ENCODE measurements around the gene KIF9.

Gene KIF9

GRCh38 chr3:47266709-47267489 is 15.7 kb downstream of the KIF9 start:
- Histone ChIP-seq H3K27ac (replicated peaks; ENCODE audit: low read length) (no peak overlapping the region), H2BK15ac (ENCODE audit: low read length) (no peak overlapping the region), H3K27me3 (ENCODE audit: control insufficient read depth in 3 of 3, insufficient read depth in 3 of 3, low read depth in 1 of 3, low read length in 3 of 3) (no peaks in the 10 kb centered on the region), H4K91ac (ENCODE audit: low read depth, low read length, poor library complexity) (no peak overlapping the region), H3K9me3 (replicated peaks in 1 of 2; ENCODE audit: control insufficient read depth in 2 of 2, insufficient read depth in 1 of 2, low read depth in 1 of 2, low read length in 2 of 2) (no peaks in the 10 kb centered on the region), H4K8ac (ENCODE audit: low read depth, low read length) (no peak overlapping the region), H2BK12ac (ENCODE audit: low read length) (no peak overlapping the region), H3K23ac (ENCODE audit: low read depth, low read length, poor library complexity) (no peak overlapping the region), H3K9ac (ENCODE audit: low read depth, low read length, poor library complexity) (no peak overlapping the region), H3K4me3 (ENCODE audit: low read length in 2 of 2) (no peak overlapping the region), H3K14ac (ENCODE audit: low read length) (no peak overlapping the region), H2BK120ac (ENCODE audit: low read depth, low read length) (no peak overlapping the region), H3K18ac (ENCODE audit: low read length) (no peak overlapping the region), H3K4ac (ENCODE audit: low read length) (no peak overlapping the region), H3K36me3 (replicated peaks in 1 of 2; ENCODE audit: control insufficient read depth in 2 of 2, insufficient read depth in 2 of 2, low read length in 2 of 2) (no peaks in the 10 kb centered on the region), H3K4me2 (ENCODE audit: insufficient read depth, low read length, poor library complexity, severe bottlenecking) (no peak overlapping the region), H3K4me1 (ENCODE audit: control insufficient read depth in 2 of 2, insufficient read depth in 1 of 2, low read depth in 1 of 2, low read length in 2 of 2) (no peaks in the 10 kb centered on the region), H2AFZ (ENCODE audit: low read length) (no peak overlapping the region), H3K79me1 (ENCODE audit: low read depth, low read length) (no peaks in the 10 kb centered on the region), H2BK5ac (ENCODE audit: low read length) (no peak overlapping the region), H2AK5ac (ENCODE audit: low read depth, low read length) (no peak overlapping the region)
- no CpG with 5 or more reads among the region's 11 CpGs for WGBS, 2 donors (ENCODE audit: extremely low coverage in 2 of 2, insufficient read length in 2 of 2, insufficient replicate concordance in 1 of 2)
- no peak for DNase-seq (ENCODE audit: low spot score)

- Histone ChIP-seq H3K27me3 (ENCODE audit: control insufficient read depth in 3 of 3, insufficient read depth in 3 of 3, low read depth in 1 of 3, low read length in 3 of 3) (no peaks in the 10 kb centered on the region), H4K91ac (ENCODE audit: low read depth, low read length, poor library complexity) (no peak overlapping the region), H4K8ac (ENCODE audit: low read depth, low read length) (no peak overlapping the region), H3K4me1 (ENCODE audit: control insufficient read depth in 2 of 2, insufficient read depth in 1 of 2, low read depth in 1 of 2, low read length in 2 of 2) (no peaks in the 10 kb centered on the region), H3K18ac (ENCODE audit: low read length) (no peak overlapping the region), H3K4me3 (ENCODE audit: low read length in 2 of 2) (no peak overlapping the region), H3K9me3 (replicated peaks in 1 of 2; ENCODE audit: control insufficient read depth in 2 of 2, insufficient read depth in 1 of 2, low read depth in 1 of 2, low read length in 2 of 2) (no peaks in the 10 kb centered on the region), H2AFZ (ENCODE audit: low read length) (no peak overlapping the region), H2BK15ac (ENCODE audit: low read length) (no peak overlapping the region), H3K9ac (ENCODE audit: low read depth, low read length, poor library complexity) (no peak overlapping the region), H2AK5ac (ENCODE audit: low read depth, low read length) (no peak overlapping the region), H3K79me1 (ENCODE audit: low read depth, low read length) (no peaks in the 10 kb centered on the region), H3K4ac (ENCODE audit: low read length) (no peak overlapping the region), H3K4me2 (ENCODE audit: insufficient read depth, low read length, poor library complexity, severe bottlenecking) (no peak overlapping the region), H2BK120ac (ENCODE audit: low read depth, low read length) (no peak overlapping the region), H3K23ac (ENCODE audit: low read depth, low read length, poor library complexity) (no peak overlapping the region), H3K27ac (replicated peaks; ENCODE audit: low read length) (no peak overlapping the region), H2BK12ac (ENCODE audit: low read length) (no peak overlapping the region), H3K14ac (ENCODE audit: low read length) (no peak overlapping the region), H3K36me3 (replicated peaks in 1 of 2; ENCODE audit: control insufficient read depth in 2 of 2, insufficient read depth in 2 of 2, low read length in 2 of 2) (no peaks in the 10 kb centered on the region), H2BK5ac (ENCODE audit: low read length) (no peak overlapping the region)
- WGBS, 2 donors (ENCODE audit: extremely low coverage in 2 of 2, insufficient read length in 2 of 2, insufficient replicate concordance in 1 of 2), result no CpG with 5 or more reads among the region's 10 CpGs
- DNase-seq (ENCODE audit: low spot score), result no peak
Measured at GRCh38 chr3:47265725-47266428, 16.7 kb downstream of the KIF9 start.

- Histone ChIP-seq H3K23ac (ENCODE audit: low read depth, low read length, poor library complexity) (no peak overlapping the region), H2AFZ (ENCODE audit: low read length) (no peak overlapping the region), H3K14ac (ENCODE audit: low read length) (no peak overlapping the region), H3K27ac (replicated peaks; ENCODE audit: low read length) (no peak overlapping the region), H3K36me3 (replicated peaks in 1 of 2; ENCODE audit: control insufficient read depth in 2 of 2, insufficient read depth in 2 of 2, low read length in 2 of 2) (no peaks in the 10 kb centered on the region), H4K8ac (ENCODE audit: low read depth, low read length) (no peak overlapping the region), H3K4me3 (ENCODE audit: low read length in 2 of 2) (no peak overlapping the region), H2BK15ac (ENCODE audit: low read length) (no peak overlapping the region), H3K79me1 (ENCODE audit: low read depth, low read length) (no peaks in the 10 kb centered on the region), H3K18ac (ENCODE audit: low read length) (no peak overlapping the region), H3K4me1 (ENCODE audit: control insufficient read depth in 2 of 2, insufficient read depth in 1 of 2, low read depth in 1 of 2, low read length in 2 of 2) (peaks cover 0 to 3% of the 10 kb centered on the region in 2 donors), H4K91ac (ENCODE audit: low read depth, low read length, poor library complexity) (no peak overlapping the region), H3K9me3 (replicated peaks in 1 of 2; ENCODE audit: control insufficient read depth in 2 of 2, insufficient read depth in 1 of 2, low read depth in 1 of 2, low read length in 2 of 2) (peaks cover 0 to 1% of the 10 kb centered on the region in 2 donors), H3K4me2 (ENCODE audit: insufficient read depth, low read length, poor library complexity, severe bottlenecking) (no peak overlapping the region), H2BK12ac (ENCODE audit: low read length) (no peak overlapping the region), H2BK120ac (ENCODE audit: low read depth, low read length) (no peak overlapping the region), H3K9ac (ENCODE audit: low read depth, low read length, poor library complexity) (no peak overlapping the region), H2BK5ac (ENCODE audit: low read length) (no peak overlapping the region), H3K27me3 (ENCODE audit: control insufficient read depth in 3 of 3, insufficient read depth in 3 of 3, low read depth in 1 of 3, low read length in 3 of 3) (no peaks in the 10 kb centered on the region), H2AK5ac (ENCODE audit: low read depth, low read length) (no peak overlapping the region), H3K4ac (ENCODE audit: low read length) (no peak overlapping the region)
- no CpG with 5 or more reads among the region's 1 CpG for WGBS, 2 donors (ENCODE audit: extremely low coverage in 2 of 2, insufficient read length in 2 of 2, insufficient replicate concordance in 1 of 2)
- DNase-seq (ENCODE audit: low spot score), result no peak
Measured at GRCh38 chr3:47265008-47265407, 17.6 kb downstream of the KIF9 start.

- peaks cover 0 to 6% (median 0%) of the 10 kb centered on the region in 3 experiments for H3K27me3 ChIP-seq (ENCODE audit: control insufficient read depth in 3 of 3, insufficient read depth in 3 of 3, low read depth in 1 of 3, low read length in 3 of 3)
- no peak overlapping the region for H3K27ac ChIP-seq (replicated peaks; ENCODE audit: low read length)
- H2BK5ac ChIP-seq (ENCODE audit: low read length), result no peak overlapping the region
- no peak overlapping the region for H2BK15ac ChIP-seq (ENCODE audit: low read length)
- H3K4me3 ChIP-seq (ENCODE audit: low read length in 2 of 2), result no peak overlapping the region
- no peak overlapping the region for H3K23ac ChIP-seq (ENCODE audit: low read depth, low read length, poor library complexity)
- no peak overlapping the region for H3K9ac ChIP-seq (ENCODE audit: low read depth, low read length, poor library complexity)
- peak overlapping the region; percentile 13 for H2AK5ac ChIP-seq (ENCODE audit: low read depth, low read length)
- no peaks in the 10 kb centered on the region for H3K79me1 ChIP-seq (ENCODE audit: low read depth, low read length)
- H2AFZ ChIP-seq (ENCODE audit: low read length), result no peak overlapping the region
- H3K36me3 ChIP-seq (replicated peaks in 1 of 2; ENCODE audit: control insufficient read depth in 2 of 2, insufficient read depth in 2 of 2, low read length in 2 of 2), result no peaks in the 10 kb centered on the region
- H4K91ac ChIP-seq (ENCODE audit: low read depth, low read length, poor library complexity), result no peak overlapping the region
- H4K8ac ChIP-seq (ENCODE audit: low read depth, low read length), result no peak overlapping the region
- H2BK120ac ChIP-seq (ENCODE audit: low read depth, low read length), result no peak overlapping the region
- peak overlapping the region; percentile 68 for H2BK12ac ChIP-seq (ENCODE audit: low read length)
- H3K18ac ChIP-seq (ENCODE audit: low read length), result no peak overlapping the region
- H3K4me2 ChIP-seq (ENCODE audit: insufficient read depth, low read length, poor library complexity, severe bottlenecking), result no peak overlapping the region
- no CpG with 5 or more reads among the region's 3 CpGs for WGBS, 2 donors (ENCODE audit: extremely low coverage in 2 of 2, insufficient read length in 2 of 2, insufficient replicate concordance in 1 of 2)
- H3K4me1 ChIP-seq (ENCODE audit: control insufficient read depth in 2 of 2, insufficient read depth in 1 of 2, low read depth in 1 of 2, low read length in 2 of 2), result peaks cover 0 to 7% of the 10 kb centered on the region in 2 donors
- H3K4ac ChIP-seq (ENCODE audit: low read length), result no peak overlapping the region
- DNase-seq (ENCODE audit: low spot score), result no peak
- peaks cover 0 to 1% of the 10 kb centered on the region in 2 donors for H3K9me3 ChIP-seq (replicated peaks in 1 of 2; ENCODE audit: control insufficient read depth in 2 of 2, insufficient read depth in 1 of 2, low read depth in 1 of 2, low read length in 2 of 2)
- no peak overlapping the region for H3K14ac ChIP-seq (ENCODE audit: low read length)
Measured at GRCh38 chr3:47261301-47261700, 21.3 kb downstream of the KIF9 start.

All from neuronal stem cell (in vitro differentiated cells).